GM21529 (cell line): Measurements from ENCODE around the gene RNF166.
A peak's percentile ranks its signal among the peaks of the same experiment; 100 is the strongest.

ENCODE experiments used
- ATAC-seq: cut with Tn5 transposase; IDR thresholded peaks from one replicate; pipeline ENCODE4 v1.9.1; 2021; ENCODE audit not compliant: unreplicated experiment

The RNF166 gene

DNA sequence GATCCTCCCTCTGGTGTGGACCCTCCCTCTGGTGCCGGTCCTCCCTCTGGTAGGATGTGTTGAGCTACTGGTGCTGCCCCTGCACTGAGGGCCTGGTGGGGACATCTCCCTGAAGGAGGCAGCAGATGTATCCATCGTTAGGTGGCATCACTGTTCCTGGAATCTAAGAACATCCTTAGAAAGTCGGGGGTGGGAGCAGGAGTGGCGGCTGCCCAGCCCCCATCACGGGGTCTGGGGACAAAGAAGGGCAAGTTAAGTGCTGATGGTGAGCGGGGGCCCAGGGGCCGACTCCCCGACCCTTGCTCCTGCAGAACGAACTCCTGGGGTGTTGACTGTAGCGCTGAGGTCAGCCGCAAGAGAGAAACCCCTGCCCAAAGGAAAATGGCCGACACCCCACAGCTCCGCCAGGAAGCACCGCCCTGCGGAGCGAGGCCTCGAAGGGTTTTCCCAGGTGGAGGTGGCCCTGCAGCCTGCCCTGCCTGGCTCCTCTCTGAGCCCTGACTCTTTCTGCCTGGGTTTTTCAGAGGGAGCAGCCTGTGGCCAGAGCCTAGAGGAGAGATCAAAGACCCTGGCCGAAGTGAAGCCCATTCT is 5.6 kb upstream of the RNF166 start:
- ATAC-seq: no peak

DNA sequence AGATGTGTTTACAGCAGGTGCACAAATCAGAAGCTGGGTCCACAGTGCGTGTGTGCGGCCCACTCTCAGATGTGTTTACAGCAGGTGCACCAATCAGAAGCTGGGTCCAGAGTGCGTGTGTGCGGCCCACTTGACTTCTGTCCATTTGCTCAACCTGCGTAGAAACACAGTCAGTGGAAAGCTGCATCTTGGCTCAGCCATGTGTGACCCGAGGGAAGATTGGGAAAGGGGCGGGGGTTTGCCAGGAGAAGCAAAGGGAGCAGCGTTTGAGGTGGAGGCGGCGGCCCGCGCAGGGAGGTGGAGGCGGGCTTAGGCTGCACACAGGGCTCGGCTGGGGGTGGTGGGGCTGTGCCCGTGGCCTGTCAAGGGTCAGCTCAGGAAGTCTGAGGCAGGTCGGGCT is 4.3 kb upstream of the RNF166 start:
- no peak for ATAC-seq

DNA sequence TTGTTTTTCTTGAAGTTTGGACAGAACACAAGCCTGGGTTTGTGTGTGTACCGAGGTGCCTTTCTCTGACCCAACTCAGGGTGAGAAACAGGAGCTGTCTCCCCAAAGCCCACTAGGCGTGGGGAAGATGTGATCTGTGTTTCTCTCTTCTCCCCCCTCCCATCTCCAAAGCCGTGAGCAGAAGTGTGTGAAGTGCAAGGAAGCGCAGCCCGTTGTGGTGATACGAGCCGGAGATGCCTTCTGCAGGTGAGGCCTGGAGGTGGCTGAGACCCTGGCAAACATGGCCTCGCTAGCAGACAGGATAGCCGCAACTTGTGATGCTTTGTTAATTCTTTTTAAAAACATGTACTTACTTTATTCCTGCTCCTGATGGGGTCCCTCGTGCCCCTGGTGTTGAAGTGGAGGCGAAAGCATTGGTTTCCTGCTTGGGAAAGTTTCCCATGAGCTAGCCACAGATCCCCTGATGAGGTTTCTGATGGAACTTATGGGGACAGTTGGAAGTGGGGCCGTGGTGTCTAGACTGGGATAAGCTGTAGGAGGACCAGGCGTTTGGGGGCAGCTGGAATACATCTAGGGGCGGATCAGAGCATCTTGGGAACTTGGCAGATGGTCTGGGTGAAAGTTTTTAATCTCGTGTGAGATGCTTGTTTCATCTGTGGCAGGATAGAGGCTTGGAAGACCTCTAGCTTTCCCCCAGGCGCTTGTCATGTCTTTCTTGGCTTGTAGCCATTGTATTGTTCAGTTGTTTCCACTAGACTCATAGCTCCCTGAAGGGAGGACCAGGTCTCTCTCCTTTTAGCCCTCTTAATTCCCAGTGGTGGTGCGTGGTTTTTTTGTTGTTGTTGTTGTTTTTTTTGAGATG is 988 bp upstream of the RNF166 start:
- no peak for ATAC-seq

DNA sequence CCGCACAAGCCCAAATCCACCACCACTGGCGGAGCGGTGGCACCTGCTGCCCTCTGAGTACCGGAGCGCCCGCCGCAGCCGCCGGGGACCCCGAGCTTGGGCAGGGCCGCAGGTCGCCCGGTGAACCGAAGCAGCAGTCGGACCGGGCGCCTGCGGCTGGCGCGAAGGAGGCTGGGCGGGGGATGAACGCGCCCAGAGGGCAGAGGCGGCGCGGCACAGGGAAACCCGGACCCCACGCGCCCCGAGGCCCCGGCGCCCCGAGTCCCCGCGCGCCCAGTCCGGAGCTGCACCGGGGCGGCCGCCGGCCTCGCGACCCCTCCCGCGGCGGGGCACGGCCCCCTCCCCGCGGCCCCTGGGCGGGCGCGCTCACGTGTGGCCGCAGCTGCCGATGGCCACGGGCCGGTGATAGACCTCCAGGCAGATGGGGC is 393 bp downstream of the RNF166 start:
- ATAC-seq: peak; percentile 8

DNA sequence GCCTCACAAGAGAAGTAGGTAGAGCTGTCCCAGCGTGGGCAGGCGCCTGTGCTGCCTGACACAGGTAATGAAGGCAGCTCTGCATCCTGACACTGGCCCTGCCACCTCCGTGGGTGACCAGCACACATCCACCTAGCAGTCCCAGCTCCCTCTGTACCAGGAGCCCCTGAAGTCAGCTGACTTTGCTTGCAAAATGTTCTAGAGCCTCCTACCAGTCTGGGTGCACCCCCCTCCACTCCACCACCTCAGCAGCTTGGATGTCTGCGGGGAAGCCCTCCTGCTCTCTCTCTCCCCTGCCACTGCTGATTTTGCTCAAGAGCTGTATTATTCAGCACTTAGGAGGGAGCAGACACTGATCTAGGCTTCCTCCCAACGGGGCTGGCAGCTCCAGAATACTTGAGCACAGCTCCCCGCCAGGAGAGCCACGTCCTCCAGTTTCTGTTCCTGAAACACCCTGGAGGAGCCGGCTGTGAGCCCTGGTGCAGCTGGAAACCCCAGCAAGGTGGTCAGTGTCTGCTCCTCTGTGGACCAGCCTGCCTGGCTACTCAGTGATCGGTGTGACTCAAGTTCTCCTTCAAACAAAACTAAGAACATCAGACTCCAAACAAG is 1.0 kb downstream of the RNF166 start:
- no peak for ATAC-seq

DNA sequence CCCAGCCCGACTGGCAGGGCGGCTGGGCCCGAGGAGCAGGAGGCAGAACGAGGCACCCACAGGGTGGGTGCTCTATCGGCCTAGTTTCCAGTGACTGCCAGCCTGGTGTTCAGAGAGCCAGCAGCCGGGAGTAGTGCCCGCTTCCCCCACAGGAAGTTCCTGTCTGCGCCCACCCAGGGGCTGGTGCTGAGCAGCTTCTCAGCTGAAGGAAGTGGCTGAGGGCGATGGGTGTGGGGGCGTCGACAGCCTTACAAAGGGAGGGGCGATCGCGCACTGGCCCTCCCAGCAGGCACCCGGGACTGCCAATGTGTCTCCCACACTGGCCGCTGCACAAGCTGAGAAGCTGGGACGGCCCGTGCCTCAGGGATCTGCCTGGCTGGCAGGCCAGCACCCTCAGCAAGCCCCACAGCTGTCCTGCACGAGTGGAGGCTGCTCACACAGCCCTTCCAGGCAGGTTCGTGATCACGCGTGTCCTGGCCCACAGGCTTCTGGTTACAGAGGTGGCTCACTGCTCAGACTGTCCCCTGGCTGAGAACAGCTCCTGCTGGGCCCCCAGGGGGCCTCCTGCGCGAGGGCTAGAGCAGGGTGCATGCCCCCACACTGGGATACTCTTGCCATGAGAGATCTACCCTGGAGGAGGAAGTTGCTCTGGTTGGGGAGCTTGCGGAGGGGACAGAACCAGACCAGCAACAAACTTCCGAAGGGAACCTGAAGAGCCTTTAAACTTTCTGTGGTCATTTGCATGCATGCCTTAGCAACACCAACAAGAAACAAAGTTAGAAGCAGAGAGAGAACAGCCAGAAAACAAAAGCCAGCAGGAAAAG is 2.5 kb downstream of the RNF166 start:
- no peak for ATAC-seq

DNA sequence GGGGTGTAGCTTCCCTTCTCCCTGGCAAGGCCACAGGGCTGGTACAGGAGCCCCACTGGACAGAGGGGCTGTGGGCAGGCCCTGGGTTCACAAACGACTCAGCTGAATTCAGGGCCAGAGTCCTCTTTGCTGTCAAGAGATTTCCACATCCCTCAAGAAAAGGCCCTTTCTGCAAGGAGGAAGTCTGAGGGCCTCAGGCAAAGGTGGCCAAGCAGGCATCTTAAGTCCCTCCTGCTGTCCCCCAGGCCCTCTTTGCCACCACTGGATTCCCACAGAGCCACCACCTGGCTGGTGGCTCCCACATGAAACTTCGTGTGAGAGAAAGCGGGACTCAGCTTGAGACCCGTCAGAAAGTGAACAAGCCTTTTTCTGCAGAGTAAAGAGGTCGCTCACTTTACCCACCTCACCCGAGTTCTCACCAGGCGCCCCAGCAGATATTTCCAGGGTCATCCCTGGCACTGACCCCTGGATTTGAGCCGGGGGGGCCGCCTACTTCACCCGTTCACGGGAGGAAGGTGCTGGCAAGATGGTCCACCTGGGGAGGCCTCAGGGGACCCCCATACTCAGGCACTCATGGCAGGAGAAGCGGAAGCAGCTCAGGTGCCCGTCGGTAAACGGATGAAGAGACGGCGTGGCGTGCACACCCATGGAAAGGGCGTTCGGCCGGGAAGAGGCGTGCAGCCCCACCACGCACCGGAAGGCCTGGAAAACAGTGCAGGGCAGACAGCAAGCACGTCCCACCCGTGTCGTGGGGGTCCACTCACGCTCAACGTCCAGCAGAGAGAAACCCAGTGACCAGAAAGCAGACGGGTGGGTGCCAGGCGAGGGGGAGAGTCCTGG is 3.6 kb downstream of the RNF166 start:
- ATAC-seq: no peak

DNA sequence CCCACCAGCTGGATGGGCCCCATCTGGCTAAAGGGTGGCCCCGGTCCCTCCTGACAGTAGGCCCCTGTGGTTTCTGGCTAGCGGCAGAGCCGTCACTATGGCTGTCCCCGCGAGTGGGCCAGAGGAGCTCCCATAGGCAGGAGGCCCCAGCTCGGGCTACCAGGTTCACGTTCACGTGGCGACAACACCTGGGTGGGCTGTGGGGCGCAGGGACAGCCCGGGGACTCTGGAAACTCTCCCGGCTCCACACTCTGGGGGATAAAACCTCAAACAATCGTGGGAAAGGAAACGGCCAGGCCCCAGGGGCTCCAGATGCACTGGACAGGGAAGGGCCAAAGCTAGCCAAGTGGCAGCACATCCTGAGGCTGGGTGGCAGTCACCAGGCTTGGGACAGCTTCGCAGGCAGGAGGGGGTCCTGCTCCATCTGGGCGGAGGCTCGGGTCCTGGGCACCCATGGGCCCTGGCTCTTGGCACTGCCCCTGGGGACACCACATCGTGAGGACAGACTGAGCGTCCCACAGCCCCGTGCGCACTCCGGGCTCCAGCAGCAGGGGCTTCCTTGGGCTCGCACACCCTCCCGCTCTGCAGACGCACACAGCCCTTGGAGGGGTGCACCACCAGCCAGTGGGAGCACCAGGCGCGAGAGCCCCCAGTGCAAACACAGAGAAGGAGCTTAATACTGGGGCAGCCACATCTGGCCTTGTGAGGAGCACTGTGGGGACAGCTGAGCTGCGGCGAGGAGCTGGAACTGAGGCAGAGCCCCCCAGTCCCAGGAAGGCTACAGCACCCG is 4.4 kb downstream of the RNF166 start:
- ATAC-seq: no peak

DNA sequence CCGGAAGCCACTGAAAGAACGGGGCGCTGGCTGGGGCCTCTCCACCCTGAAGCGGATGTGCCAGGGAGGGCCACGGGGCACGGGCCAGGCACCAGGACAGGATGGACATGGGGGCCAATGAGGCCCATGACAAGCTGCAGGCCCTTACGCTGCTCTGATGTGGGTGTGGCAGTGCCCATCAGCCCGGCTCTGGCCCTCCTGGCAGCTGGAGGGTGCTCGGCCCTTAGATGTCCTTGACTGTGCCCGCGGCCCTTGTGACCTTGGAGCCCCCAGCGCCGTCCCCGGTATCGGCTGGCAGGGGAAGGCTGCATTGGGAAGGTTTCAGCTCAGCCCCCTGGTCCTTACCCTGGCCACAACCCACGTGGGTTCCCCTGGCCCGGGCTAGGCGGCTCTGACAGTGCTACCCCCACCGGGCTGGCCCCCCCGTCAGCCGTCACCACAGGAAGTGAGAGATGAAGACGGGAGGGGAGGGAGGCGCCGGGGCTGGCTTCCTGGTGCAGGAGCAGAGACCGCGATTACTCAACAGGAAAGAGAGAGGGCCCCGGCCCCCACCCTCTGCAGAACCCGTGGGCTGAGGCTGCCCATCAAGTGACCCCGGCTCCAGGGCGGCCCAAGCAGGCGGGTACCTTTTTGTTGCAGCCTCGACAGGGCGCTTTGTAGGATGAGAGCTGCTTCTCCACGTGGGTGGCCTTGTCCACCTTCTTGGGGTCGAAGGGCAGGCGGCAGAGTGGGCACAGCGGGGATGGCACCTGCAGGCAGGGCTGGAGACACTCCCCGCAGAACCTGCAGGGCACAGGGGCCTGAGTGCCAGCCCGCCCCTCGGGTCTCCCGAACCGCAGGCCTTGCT is 5.3 kb downstream of the RNF166 start:
- peak; percentile 70 for ATAC-seq

DNA sequence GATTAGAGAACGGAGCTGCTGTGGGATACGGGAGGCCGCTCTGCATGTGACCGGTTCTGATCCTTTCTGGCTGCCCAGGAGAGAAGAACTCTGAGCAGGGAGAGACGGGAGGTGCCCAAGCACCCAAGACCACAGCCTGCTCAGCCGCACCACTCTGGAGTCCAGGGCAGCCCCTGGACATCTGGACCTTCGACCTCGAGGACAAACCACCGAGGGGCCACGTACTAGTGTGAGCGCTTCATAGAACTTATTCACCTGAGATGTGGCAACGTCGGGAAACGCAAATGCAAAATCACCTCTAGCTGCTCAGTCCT is 5.9 kb downstream of the RNF166 start:
- no peak for ATAC-seq

DNA sequence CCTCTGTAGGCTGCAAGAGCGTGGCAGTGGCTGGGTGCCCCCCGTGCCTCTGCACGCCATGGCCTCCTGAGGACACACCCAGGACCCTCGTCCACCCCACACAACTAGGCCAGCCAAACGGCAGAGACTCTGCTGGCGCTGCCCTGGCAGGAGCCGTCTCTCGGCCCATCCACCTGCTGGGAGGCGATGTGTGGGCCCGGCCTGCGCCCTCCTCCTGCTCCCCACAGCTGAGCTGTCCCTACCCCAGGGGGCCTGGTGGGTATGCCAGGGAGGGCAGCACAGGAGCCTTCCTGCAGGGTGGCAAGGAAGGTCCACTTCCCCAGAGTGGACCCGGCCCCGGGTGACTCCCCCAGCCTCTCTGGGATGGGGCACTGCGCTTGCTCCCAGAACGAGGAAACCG is 7.0 kb downstream of the RNF166 start:
- ATAC-seq: no peak

DNA sequence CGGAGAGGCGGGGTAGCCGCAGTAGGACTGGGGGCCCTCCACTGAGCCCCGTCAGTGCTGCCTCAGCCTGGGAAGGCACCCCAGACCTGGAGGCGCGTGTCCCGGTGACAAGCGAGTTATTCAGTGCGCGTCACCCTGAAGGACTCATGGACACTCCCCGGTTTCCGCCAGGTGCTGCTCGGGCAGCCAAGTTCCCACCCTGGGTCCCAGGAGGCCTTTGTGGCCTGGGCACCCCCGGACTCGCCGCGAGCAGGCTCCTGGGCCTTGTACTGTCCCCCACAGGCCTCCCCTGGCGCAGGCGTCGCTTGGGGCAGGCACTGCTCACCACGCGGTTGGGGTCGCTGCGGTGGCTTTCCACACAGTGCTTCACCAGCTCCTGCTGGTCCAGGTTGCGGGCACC is 7.6 kb downstream of the RNF166 start:
- no peak for ATAC-seq

DNA sequence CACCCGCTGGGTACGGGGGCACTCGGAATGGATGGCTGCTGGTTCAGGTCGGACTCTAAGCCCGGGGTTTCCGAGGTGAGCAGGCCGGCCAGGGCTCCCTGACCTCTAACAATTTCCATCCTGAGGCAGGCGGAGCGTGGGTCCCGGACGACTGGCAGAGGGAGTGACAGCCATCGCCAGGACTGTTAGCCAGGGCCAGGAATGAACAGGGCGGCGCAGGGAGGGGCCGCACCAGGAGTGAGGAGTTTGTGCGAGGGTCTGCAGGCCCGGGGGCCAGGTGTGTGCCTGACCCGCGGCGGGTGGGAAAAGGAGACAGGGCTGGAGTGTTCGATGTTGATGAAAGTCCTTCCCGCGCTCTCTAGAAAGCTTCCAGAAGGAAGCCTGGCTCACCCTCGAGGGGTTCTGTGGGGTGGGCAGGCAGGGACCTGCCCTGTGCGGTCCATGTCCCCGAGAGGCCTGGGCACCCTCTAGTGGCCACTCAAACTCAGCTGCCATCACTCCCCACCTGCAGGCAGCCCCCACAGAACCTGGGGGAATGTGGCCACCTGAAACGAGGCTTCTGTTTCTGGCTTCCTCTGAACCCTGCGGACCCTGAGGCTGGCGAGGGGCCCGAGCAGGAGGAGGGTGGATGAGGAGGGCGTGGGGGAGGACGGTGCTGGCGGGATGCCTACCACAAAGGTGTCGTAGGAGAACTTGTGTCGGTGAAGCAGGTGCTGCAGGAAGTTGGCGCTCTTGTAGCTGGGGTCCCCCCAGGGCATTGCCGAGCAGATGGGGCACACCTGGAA is 8.2 kb downstream of the RNF166 start:
- no peak for ATAC-seq

DNA sequence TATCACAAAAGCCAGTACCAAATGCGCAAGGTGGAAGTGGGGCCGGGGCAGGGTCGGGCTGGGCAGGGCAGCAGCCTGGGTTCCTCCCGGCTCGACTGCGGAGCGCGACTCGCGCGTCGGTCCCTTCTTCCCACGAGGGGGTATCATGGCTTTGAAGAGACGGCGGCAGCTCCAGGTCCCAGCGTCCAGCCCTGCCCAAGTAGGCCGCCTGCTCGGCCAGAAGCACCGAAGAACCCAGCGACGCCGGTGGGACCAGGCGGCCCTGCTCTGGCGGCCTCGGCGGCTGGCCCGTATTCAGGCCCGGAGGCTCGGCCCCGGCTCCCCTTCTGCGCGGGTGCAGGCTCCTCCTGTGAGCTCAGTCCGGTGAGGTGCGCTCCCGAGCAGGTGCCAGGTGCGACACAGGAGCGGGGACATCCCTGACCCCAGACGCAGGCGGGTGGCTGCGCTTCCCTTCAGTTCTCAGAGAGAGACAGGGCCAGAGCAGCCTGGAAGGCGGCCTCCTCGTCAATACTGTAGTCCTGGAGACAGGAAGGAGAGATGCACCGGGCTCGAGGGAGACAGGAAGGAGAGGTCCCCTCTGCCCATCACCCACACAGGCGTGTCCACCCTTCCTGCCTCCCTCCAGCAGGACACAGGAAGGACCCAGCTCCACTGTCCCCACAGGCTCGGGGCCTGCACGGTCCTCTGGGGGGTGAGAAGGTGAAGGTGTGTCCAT is 8.9 kb downstream of the RNF166 start:
- no peak for ATAC-seq

DNA sequence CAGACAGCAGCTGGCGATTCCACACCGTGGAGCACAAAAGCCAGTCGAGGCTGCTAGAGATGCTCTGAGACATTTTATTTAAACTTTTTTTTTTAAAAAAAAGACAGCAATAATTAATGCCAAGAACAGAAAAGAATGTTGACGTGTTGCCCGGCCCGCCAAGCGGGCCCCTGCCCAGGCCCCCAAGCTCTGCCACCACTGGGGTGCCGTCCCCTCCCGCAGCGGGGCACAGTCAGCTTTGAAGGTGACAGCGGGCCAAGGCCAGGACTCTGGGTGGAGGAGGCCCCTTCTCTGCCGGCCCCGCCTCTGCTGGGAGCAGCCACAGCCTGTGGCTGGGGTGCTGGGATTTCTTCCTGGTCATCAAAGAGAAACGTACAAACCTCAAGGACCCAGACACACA is 9.8 kb downstream of the RNF166 start:
- no peak for ATAC-seq

DNA sequence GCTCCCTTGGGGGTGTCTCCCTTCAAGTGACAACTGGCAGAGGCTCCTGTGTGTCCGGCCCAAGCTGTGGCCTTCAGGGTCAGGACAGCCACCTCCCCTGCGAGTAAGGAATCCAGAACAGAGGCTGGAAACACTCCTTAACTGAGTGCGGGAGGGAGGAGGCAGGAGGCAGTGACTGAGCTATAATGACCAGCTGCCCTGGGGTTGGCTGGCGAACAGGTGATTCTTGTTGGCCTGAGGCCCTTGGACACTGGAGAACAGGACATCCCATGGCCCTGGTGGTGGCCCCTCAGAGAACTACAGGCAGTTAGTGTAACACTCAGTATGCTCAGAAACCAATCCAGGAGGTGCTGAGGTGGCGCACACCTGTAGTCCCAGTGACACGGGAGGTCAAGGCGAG is 10.5 kb downstream of the RNF166 start:
- no peak for ATAC-seq

DNA sequence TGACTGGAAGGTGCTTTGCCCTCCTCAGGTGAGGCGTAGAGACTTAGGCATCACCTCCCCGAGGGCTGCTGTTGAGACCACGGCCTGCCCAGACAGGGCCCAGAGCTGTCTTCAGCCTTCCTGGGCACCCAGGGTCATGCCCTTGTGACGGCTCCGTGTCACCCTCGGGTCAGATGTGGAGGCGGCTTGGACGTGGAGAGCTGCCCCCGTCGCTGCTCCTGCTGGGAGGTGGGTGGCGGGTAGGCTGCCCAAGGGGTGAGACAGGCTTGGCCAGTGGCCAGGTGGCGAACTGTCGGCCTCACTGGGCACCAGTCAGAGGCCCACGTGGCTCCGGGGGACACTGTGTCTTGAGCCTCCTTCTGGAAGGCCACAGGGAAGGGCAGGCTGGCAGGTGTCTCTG is 11.0 kb downstream of the RNF166 start:
- ATAC-seq: no peak
